Measurements from ENCODE around the gene EGFLAM. TPM values are rescaled to one million over a fixed set of nuclear protein-coding genes. Genes with fewer than 3 reads are reported as not detected.

The EGFLAM gene
- total RNA-seq, 1 experiment from 2014 or later, result 1.1 TPM

- no peaks in the 10 kb centered on the region for H3K27me3 Mint-ChIP-seq (ENCODE audit: low read depth)
- H3K4me1 Mint-ChIP-seq, result peaks cover 15% of the 10 kb centered on the region
- CTCF ChIA-PET, result interaction anchor here (1.4 to 5.4 kb wide), 3 partner anchors 25 to 285 kb away, joined by 3 to 31 read pairs (median 16); no protein-coding TSS in a partner anchor
- ATAC-seq (no peak), DNase-seq (ENCODE audit: low spot score) (no peak)
- TF ChIP-seq USF2 (CRISPR knock-in tag; IDR thresholded peaks at IDR 0.05) (no peak), FOXJ3 (CRISPR knock-in tag; IDR thresholded peaks at IDR 0.05; ENCODE audit: borderline replicate concordance) (no peak), CDX4 (CRISPR knock-in tag; IDR thresholded peaks at IDR 0.05; ENCODE audit: borderline replicate concordance) (no peak), MAX (CRISPR knock-in tag; IDR thresholded peaks at IDR 0.05) (0 out of 2 replicates have a peak, but pooled peaks have one; percentile 25)
- TF ChIP-seq, protein P1, sequence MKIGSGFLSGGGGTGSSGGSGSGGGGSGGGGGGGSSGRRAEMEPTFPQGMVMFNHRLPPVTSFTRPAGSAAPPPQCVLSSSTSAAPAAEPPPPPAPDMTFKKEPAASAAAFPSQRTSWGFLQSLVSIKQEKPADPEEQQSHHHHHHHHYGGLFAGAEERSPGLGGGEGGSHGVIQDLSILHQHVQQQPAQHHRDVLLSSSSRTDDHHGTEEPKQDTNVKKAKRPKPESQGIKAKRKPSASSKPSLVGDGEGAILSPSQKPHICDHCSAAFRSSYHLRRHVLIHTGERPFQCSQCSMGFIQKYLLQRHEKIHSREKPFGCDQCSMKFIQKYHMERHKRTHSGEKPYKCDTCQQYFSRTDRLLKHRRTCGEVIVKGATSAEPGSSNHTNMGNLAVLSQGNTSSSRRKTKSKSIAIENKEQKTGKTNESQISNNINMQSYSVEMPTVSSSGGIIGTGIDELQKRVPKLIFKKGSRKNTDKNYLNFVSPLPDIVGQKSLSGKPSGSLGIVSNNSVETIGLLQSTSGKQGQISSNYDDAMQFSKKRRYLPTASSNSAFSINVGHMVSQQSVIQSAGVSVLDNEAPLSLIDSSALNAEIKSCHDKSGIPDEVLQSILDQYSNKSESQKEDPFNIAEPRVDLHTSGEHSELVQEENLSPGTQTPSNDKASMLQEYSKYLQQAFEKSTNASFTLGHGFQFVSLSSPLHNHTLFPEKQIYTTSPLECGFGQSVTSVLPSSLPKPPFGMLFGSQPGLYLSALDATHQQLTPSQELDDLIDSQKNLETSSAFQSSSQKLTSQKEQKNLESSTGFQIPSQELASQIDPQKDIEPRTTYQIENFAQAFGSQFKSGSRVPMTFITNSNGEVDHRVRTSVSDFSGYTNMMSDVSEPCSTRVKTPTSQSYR (CRISPR knock-in tag; IDR thresholded peaks at IDR 0.05), result no peak
- no peaks in the 10 kb centered on the region for H3K36me3 Mint-ChIP-seq
- H3K9me3 Mint-ChIP-seq, result no peaks in the 10 kb centered on the region
- POLR2A ChIA-PET, result no interaction called here
- no peak overlapping the region for H3K27ac Mint-ChIP-seq
- H3K4me3 Mint-ChIP-seq, result no peak overlapping the region
These were observed 208.2 kb downstream of the EGFLAM start for GRCh38 chr5:38466424-38467189.

GRCh38 chr5:38467353-38468040 lies 209.1 kb downstream of the EGFLAM start:
- no peak for TF ChIP-seq TCF7 (CRISPR knock-in tag; IDR thresholded peaks at IDR 0.05; ENCODE audit: low read depth)
- TF ChIP-seq RORB (CRISPR knock-in tag; IDR thresholded peaks at IDR 0.05), result no peak
- no peak for TF ChIP-seq ZNF219 (CRISPR knock-in tag; IDR thresholded peaks at IDR 0.05; ENCODE audit: borderline replicate concordance)
- ChIA-PET POLR2A (interaction anchor here (1.3 kb wide), 1 partner anchor 13 kb away, joined by 3 read pairs; no protein-coding TSS in a partner anchor), CTCF (interaction anchor here (0.6 to 5.4 kb wide), 6 partner anchors 26 to 614 kb away, joined by 3 to 31 read pairs (median 4); no protein-coding TSS in a partner anchor)
- peak overlapping the region; percentile 76; the same call in 1 of the 2 replicates for H3K27ac Mint-ChIP-seq
- no peak overlapping the region for H3K4me3 Mint-ChIP-seq
- no peak for DNase-seq (ENCODE audit: low spot score)
- peaks cover 15% of the 10 kb centered on the region for H3K4me1 Mint-ChIP-seq
- no peaks in the 10 kb centered on the region for H3K9me3 Mint-ChIP-seq
- H3K27me3 Mint-ChIP-seq (ENCODE audit: low read depth), result no peaks in the 10 kb centered on the region
- no peaks in the 10 kb centered on the region for H3K36me3 Mint-ChIP-seq
- peak; percentile 32 for ATAC-seq

DNA sequence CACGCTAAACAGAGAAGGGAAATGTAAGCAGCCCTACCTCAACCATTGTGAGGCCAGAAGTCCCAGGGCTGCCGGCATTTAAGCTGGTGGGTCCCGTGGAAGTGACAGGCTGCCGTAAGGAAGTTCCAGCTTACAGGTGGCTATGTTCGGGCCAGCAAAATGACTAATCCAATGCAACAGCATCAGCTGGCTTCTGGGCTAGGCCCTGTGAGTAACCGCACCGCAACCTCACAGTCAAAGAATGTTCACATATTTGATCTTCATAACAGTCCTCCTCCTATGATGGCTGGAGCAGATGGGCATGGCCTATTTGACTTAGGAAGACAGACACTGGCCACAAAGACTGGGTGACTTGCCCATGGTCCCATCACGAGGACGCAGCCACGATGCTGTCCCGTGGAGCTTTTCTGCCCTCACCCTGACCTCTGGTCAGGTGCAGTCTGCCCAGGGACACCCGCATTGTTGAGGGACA lies 209.9 kb downstream of the EGFLAM start:
- Mint-ChIP-seq H3K4me1 (peaks cover 21% of the 10 kb centered on the region), H3K9me3 (no peaks in the 10 kb centered on the region), H3K4me3 (no peak overlapping the region), H3K27me3 (ENCODE audit: low read depth) (no peaks in the 10 kb centered on the region), H3K27ac (no peak overlapping the region), H3K36me3 (no peaks in the 10 kb centered on the region)
- ATAC-seq (no peak), DNase-seq (ENCODE audit: low spot score) (no peak)
- POLR2A ChIA-PET, result interaction anchor here (1.3 kb wide), 1 partner anchor 12 kb away, joined by 3 read pairs; no protein-coding TSS in a partner anchor
- CTCF ChIA-PET, result interaction anchor here (0.6 to 5.4 kb wide), 7 partner anchors 16 to 680 kb away, joined by 3 to 31 read pairs (median 4); no protein-coding TSS in a partner anchor
- TF ChIP-seq ZNF423 (CRISPR knock-in tag; IDR thresholded peaks at IDR 0.05) (no peak), MAX (CRISPR knock-in tag; IDR thresholded peaks at IDR 0.05) (no peak)
